CD4-positive, alpha-beta T cell (primary cell): ENCODE measurements around the gene ITGA11. TPM values are rescaled to one million over a fixed set of nuclear protein-coding genes. Genes with fewer than 3 reads are reported as not detected.

ENCODE experiments used
- ATAC-seq: fragments of 200-7000 bp; cut with Tn5 transposase; one replicate; pipeline ENCODE4 v1.10.0; 2022; ENCODE audit warnings: mild to moderate bottlenecking; ENCODE audit not compliant: poor library complexity
- CTCF ChIA-PET: fragments of 350-600 bp; sonication (Branson Sonifier 250); formaldehyde crosslinking; loops from one replicate; lab custom pipeline; 2021; ENCODE audit warnings: antibody characterized with exemption, inconsistent platforms; lab: Charles Lee
- POLR2A ChIA-PET: fragments of 350-600 bp; sonication (Branson Sonifier 250); formaldehyde crosslinking; loops from one replicate; lab custom pipeline; 2021; ENCODE audit warnings: antibody characterized with exemption, inconsistent platforms; lab: Charles Lee
- DNase-seq, 14 experiments: peaks; one replicate each; pipeline ENCODE4 v3.0.0-alpha.2; 2013 to 2020; ENCODE audit warnings: mixed read lengths in 2 of 14
- H3K27ac ChIP-seq, 2 donors: one replicate each; pipeline versions ENCODE4 v1.5.1 to v1.7.0; 2013; ENCODE audit warnings: low read length in 2 of 2, low read depth in 1 of 2, mild to moderate bottlenecking in 1 of 2
- H3K27me3 ChIP-seq, 2 experiments: 1 replicate in 1 of 2; 2 replicates in 1 of 2; pipeline versions ENCODE4 v1.6.1 to v1.7.0; 2013; ENCODE audit warnings: low read length in 2 of 2, control low read depth in 1 of 2, mild to moderate bottlenecking in 1 of 2, moderate library complexity in 1 of 2; ENCODE audit not compliant: insufficient read depth in 2 of 2, control insufficient read depth in 1 of 2
- H3K36me3 ChIP-seq: one replicate; pipeline ENCODE4 v1.6.1; 2013; ENCODE audit warnings: low read length, control low read depth; ENCODE audit not compliant: insufficient read depth
- H3K4me1 ChIP-seq: one replicate; pipeline ENCODE4 v1.6.1; 2013; ENCODE audit warnings: low read length, control low read depth; ENCODE audit not compliant: insufficient read depth
- H3K4me3 ChIP-seq: one replicate; pipeline ENCODE4 v1.5.1; 2013; ENCODE audit warnings: mild to moderate bottlenecking, low read length, moderate library complexity
- H3K9me3 ChIP-seq, 2 experiments: 1 replicate in 1 of 2; 2 replicates in 1 of 2; pipeline versions ENCODE4 v1.6.1 to v1.7.0; 2013; ENCODE audit warnings: low read length in 2 of 2, mild to moderate bottlenecking in 2 of 2, control low read depth in 1 of 2, moderate library complexity in 1 of 2; ENCODE audit not compliant: control insufficient read depth in 1 of 2, insufficient read depth in 1 of 2
- H3K27ac Mint-ChIP-seq: one replicate; pipeline ENCODE4 v1.8.0; 2020; ENCODE audit warnings: mixed read lengths
- H3K27me3 Mint-ChIP-seq: one replicate; pipeline ENCODE4 v1.8.0; 2021; ENCODE audit warnings: mixed read lengths
- H3K36me3 Mint-ChIP-seq: one replicate; pipeline ENCODE4 v1.8.0; 2021; ENCODE audit warnings: low read depth, mixed read lengths
- H3K4me1 Mint-ChIP-seq: one replicate; pipeline ENCODE4 v1.8.0; 2021; ENCODE audit warnings: low read depth, mixed read lengths
- H3K4me3 Mint-ChIP-seq: one replicate; pipeline ENCODE4 v1.8.0; 2020; ENCODE audit warnings: mild to moderate bottlenecking, mixed read lengths
- H3K9me3 Mint-ChIP-seq: one replicate; pipeline ENCODE4 v1.8.0; 2020; ENCODE audit warnings: mixed read lengths
- CTCF ChIP-seq: fragments of 200-600 bp; IDR thresholded peaks from one replicate; pipeline ENCODE4 v1.8.0; 2022; ENCODE audit warnings: antibody characterized with exemption, mild to moderate bottlenecking
- intact Hi-C, 2 experiments: fragments of 100-400 bp; cut with DNase I in 1 of 2; cut with micrococcal nuclease in 1 of 2; formaldehyde crosslinking; loops; one replicate each; pipeline versions ENCODE4 v1.15.1 to v1.9.0; 2023 to 2025; cut with DNase I, micrococcal nuclease
- total RNA-seq, 174 experiments: library from RNA in 2 of 174; stranded (reverse) in 2 of 174; gene quantifications; one replicate each; pipeline ENCODE4 v1.2.3 and lab custom pipeline; 2021 to 2026

The ITGA11 gene
- total RNA-seq, 2 experiments from 2014 or later: 0.08 to 0.20 TPM

- Histone ChIP-seq H3K4me3 (peak within 1 kb of the TSS; percentile 67), H3K4me1 (peaks cover 36% of the 10 kb centered on the region), H3K9me3 (no peaks in the 10 kb centered on the region), H3K27ac (peak within 1 kb of the TSS; percentile 91 to 94), H3K27me3 (no peaks in the 10 kb centered on the region), H3K36me3 (no peaks in the 10 kb centered on the region)
- ChIA-PET POLR2A (interaction anchor here (0.6 to 4.3 kb wide), 28 partner anchors 9 to 1175 kb away, joined by 3 to 57 read pairs (median 6); partner anchors contain the start of genes ANP32A, CLN6, PIAS1 and RPLP1), CTCF (interaction anchor here (0.6 to 3.2 kb wide), 8 partner anchors 18 to 437 kb away, joined by 3 to 21 read pairs (median 5); partner anchors contain the start of gene CLN6)
- Mint-ChIP-seq H3K27ac (peak within 1 kb of the TSS; percentile 99), H3K4me1 (peaks cover 58% of the 10 kb centered on the region), H3K27me3 (no peaks in the 10 kb centered on the region), H3K36me3 (peaks cover 34% of the 10 kb centered on the region), H3K4me3 (peak within 1 kb of the TSS; percentile 98), H3K9me3 (no peaks in the 10 kb centered on the region)
- ATAC-seq (peak; percentile 76), DNase-seq (peak; percentile 80 to 96 (median 85))
- intact Hi-C loops: loop anchor here (1.0 to 10.0 kb wide), 10 partner anchors 15 to 1770 kb away; partner anchors contain the start of genes PIAS1 (in 2 of the 2), C15orf61 (in 1 of the 2), CLN6 (in 1 of the 2) and MAP2K5 (in 1 of the 2)
- no peak for TF ChIP-seq CTCF
Measured at GRCh38 chr15:68277603-68278344, 154.2 kb downstream of the ITGA11 start, which contains the start of gene FEM1B. Gene FEM1B, plus strand, starts transcription at chr15:68277745. Its CDS starts 673 bp downstream, at chr15:68278418.

DNA sequence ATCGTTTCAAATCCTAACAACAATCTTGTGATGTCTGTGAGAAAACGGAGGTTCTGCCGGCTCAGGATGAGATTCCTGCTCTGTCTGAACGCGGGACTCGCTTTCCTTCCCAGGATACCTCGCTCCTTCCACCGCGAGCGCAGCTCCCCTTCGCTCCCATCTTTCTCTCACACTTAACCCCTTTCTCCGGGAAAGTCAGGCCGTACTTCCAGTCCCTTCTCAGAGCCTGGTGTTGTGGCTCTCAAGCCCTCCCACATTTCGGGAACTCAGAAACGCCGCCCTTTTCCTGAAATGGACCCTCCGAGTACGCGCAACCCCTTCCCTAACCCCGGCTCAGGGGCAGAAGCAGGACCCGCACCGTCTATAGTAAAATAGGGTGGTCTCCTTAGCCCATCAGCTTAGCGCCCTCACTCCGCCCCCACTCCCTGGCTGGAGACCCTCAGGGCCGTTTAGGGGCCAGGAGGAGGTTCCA is 154.8 kb downstream of the ITGA11 start:
- no peaks in the 10 kb centered on the region for H3K9me3 Mint-ChIP-seq
- H3K27ac ChIP-seq: peak overlapping the region; percentile 91 to 94
- H3K4me3 ChIP-seq: peak overlapping the region; percentile 67
- peaks cover 53% of the 10 kb centered on the region for H3K4me1 Mint-ChIP-seq
- peak overlapping the region; percentile 98 for H3K4me3 Mint-ChIP-seq
- ChIA-PET POLR2A (interaction anchor here (0.7 to 4.3 kb wide), 26 partner anchors 8 to 1176 kb away, joined by 3 to 57 read pairs (median 7); partner anchors contain the start of genes CLN6, PIAS1 and RPLP1), CTCF (interaction anchor here (0.6 to 3.2 kb wide), 7 partner anchors 19 to 397 kb away, joined by 3 to 21 read pairs (median 6); partner anchors contain the start of gene CLN6)
- peak overlapping the region; percentile 99 for H3K27ac Mint-ChIP-seq
- no peaks in the 10 kb centered on the region for H3K27me3 ChIP-seq
- H3K9me3 ChIP-seq: no peaks in the 10 kb centered on the region
- intact Hi-C loops: loop anchor here (1.0 to 10.0 kb wide), 7 partner anchors 20 to 1770 kb away; partner anchors contain the start of genes PIAS1 (in 2 of the 2), C15orf61 (in 1 of the 2), CLN6 (in 1 of the 2) and MAP2K5 (in 1 of the 2)
- H3K27me3 Mint-ChIP-seq: no peaks in the 10 kb centered on the region
- H3K36me3 ChIP-seq: no peaks in the 10 kb centered on the region
- H3K4me1 ChIP-seq: peaks cover 36% of the 10 kb centered on the region
- peaks cover 31% of the 10 kb centered on the region for H3K36me3 Mint-ChIP-seq
- ATAC-seq: peak; percentile 8
- no peak for TF ChIP-seq CTCF
- DNase-seq: no peak

- H3K9me3 Mint-ChIP-seq: no peaks in the 10 kb centered on the region
- no peaks in the 10 kb centered on the region for H3K9me3 ChIP-seq
- ChIA-PET CTCF (interaction anchor here (2.6 to 3.2 kb wide), 2 partner anchors 24 to 30 kb away, joined by 10 to 21 read pairs; no protein-coding TSS in a partner anchor), POLR2A (interaction anchor here (0.9 to 3.9 kb wide), 16 partner anchors 8 to 519 kb away, joined by 3 to 57 read pairs (median 8); partner anchors contain the start of gene CLN6)
- peak overlapping the region; percentile 91 to 94 for H3K27ac ChIP-seq
- H3K4me3 Mint-ChIP-seq: peak overlapping the region; percentile 98
- H3K36me3 ChIP-seq: no peaks in the 10 kb centered on the region
- peak overlapping the region; percentile 99 for H3K27ac Mint-ChIP-seq
- peaks cover 48% of the 10 kb centered on the region for H3K4me1 Mint-ChIP-seq
- ATAC-seq (no peak), DNase-seq (no peak)
- H3K4me1 ChIP-seq: peaks cover 31% of the 10 kb centered on the region
- no peaks in the 10 kb centered on the region for H3K27me3 ChIP-seq
- intact Hi-C loops: loop anchor here (1.0 to 10.0 kb wide), 7 partner anchors 20 to 1769 kb away; partner anchors contain the start of genes PIAS1 (in 2 of the 2), C15orf61 (in 1 of the 2), CLN6 (in 1 of the 2) and MAP2K5 (in 1 of the 2)
- H3K36me3 Mint-ChIP-seq: peaks cover 26% of the 10 kb centered on the region
- no peaks in the 10 kb centered on the region for H3K27me3 Mint-ChIP-seq
- TF ChIP-seq CTCF: no peak
- H3K4me3 ChIP-seq: peak overlapping the region; percentile 67
Measured at GRCh38 chr15:68276668-68277067, 155.3 kb downstream of the ITGA11 start.
